Measurements from ENCODE around the gene RNF133. TPM values are rescaled to one million over a fixed set of nuclear protein-coding genes. Genes with fewer than 3 reads are reported as not detected.

The RNF133 gene
- total and polyA plus RNA-seq, 2 donors (not counting 1 experiment from before 2014, with no cell fraction given), result not detected

DNA sequence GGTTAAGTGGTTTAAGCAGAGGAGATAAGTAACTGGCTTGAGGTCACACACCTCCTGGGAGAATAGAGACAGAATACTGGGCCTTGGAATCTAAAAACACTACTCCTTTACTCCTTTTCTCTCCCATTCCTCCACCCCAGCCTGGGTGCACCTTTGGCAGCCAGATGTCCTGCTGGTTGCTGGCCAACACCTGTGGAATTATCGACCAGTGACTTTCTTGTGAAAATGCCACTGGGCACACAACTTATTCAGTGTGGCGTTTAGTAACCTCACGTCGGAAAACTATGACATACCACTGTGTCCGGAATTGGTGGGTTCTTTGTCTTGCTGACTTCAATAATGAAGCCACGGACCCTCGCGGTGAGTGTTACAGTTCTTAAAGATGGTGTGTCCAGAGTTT, 26.4 kb downstream of the RNF133 start:
- ChIA-PET CTCF (no interaction called here), POLR2A (no interaction called here)
- H2AFZ ChIP-seq (ENCODE audit: insufficient read depth, low read depth, low read length, poor library complexity, severe bottlenecking), result no peak overlapping the region
- H3K36me3 ChIP-seq (replicated peaks in 1 of 2; ENCODE audit: control extremely low read depth in 1 of 2, control insufficient read depth in 1 of 2, extremely low read depth in 1 of 2, insufficient read depth in 2 of 2, low read length in 1 of 2), result no peaks in the 10 kb centered on the region
- WGBS (ENCODE audit: insufficient coverage), result 96% methylated on average over 4 of the region's 8 CpGs
- no peak overlapping the region for H3K4me3 ChIP-seq (ENCODE audit: control extremely low read depth in 1 of 5, extremely low read depth in 1 of 5, insufficient read depth in 1 of 5, low read depth in 2 of 5, low read length in 4 of 5)
- no peak overlapping the region for H3K27ac ChIP-seq (ENCODE audit: low read length in 2 of 2)
- no peaks in the 10 kb centered on the region for H3K4me1 ChIP-seq (ENCODE audit: control insufficient read depth in 2 of 2, insufficient read depth in 2 of 2, low read length in 2 of 2)
- Mint-ChIP-seq H3K4me1 (no peaks in the 10 kb centered on the region), H3K9me3 (ENCODE audit: insufficient read depth) (peaks cover 4% of the 10 kb centered on the region), H3K27me3 (no peaks in the 10 kb centered on the region), H3K27ac (no peak overlapping the region), H3K4me3 (no peak overlapping the region)
- H3K27me3 ChIP-seq (replicated peaks in 1 of 4; ENCODE audit: control extremely low read depth in 1 of 4, control insufficient read depth in 3 of 4, insufficient read depth in 4 of 4, low read length in 3 of 4), result no peaks in the 10 kb centered on the region
- H3K4me2 ChIP-seq (replicated peaks; ENCODE audit: low read depth, low read length, poor library complexity, severe bottlenecking), result no peak overlapping the region
- no peak for TF ChIP-seq EZH2 (IDR thresholded peaks at IDR 0.05; ENCODE audit: borderline replicate concordance, insufficient read depth, low read depth, low read length, poor library complexity, severe bottlenecking)
- TF ChIP-seq, protein P1, sequence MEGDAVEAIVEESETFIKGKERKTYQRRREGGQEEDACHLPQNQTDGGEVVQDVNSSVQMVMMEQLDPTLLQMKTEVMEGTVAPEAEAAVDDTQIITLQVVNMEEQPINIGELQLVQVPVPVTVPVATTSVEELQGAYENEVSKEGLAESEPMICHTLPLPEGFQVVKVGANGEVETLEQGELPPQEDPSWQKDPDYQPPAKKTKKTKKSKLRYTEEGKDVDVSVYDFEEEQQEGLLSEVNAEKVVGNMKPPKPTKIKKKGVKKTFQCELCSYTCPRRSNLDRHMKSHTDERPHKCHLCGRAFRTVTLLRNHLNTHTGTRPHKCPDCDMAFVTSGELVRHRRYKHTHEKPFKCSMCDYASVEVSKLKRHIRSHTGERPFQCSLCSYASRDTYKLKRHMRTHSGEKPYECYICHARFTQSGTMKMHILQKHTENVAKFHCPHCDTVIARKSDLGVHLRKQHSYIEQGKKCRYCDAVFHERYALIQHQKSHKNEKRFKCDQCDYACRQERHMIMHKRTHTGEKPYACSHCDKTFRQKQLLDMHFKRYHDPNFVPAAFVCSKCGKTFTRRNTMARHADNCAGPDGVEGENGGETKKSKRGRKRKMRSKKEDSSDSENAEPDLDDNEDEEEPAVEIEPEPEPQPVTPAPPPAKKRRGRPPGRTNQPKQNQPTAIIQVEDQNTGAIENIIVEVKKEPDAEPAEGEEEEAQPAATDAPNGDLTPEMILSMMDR (IDR thresholded peaks at IDR 0.05), result no peak
- H3K79me2 ChIP-seq (ENCODE audit: control insufficient read depth, insufficient read depth, low read length), result no peaks in the 10 kb centered on the region
- DNase-seq, result no peak
- no peak overlapping the region for H3K9ac ChIP-seq (ENCODE audit: low read length)
- intact Hi-C loops (cut with micrococcal nuclease), result no loop called here
- peaks cover 0 to 6% (median 0%) of the 10 kb centered on the region in 3 donors for H3K9me3 ChIP-seq (ENCODE audit: control extremely low read depth in 1 of 3, control insufficient read depth in 2 of 3, insufficient read depth in 1 of 3, low read length in 2 of 3)
- H4K20me1 ChIP-seq (ENCODE audit: control insufficient read depth, insufficient read depth, low read length, poor library complexity, severe bottlenecking), result no peaks in the 10 kb centered on the region
- no peak for ATAC-seq (ENCODE audit: low read depth)

DNA sequence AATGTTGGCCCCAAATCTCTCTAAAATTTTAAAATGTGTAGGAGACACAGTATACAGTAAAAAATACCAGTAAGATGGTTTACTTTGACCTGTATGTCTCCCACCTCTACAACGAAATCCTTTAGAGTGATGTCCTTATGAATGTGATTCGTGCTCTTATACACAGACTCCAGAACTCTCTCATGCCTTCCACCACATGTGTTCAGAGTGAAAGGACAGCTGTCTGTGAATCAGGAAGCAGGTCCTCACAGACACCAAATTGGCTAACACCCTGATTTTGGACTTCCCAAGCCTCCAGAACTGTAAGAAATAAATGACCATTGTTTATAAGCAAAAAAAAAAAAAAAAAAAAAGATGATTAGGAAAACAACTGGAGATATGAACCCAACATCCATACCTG, 35.2 kb downstream of the RNF133 start:
- ATAC-seq (ENCODE audit: low read depth) (no peak), DNase-seq (no peak)
- ChIA-PET CTCF (no interaction called here), POLR2A (no interaction called here)
- no peaks in the 10 kb centered on the region for H3K4me1 Mint-ChIP-seq
- Histone ChIP-seq H2AFZ (ENCODE audit: insufficient read depth, low read depth, low read length, poor library complexity, severe bottlenecking) (no peak overlapping the region), H3K9ac (ENCODE audit: low read length) (no peak overlapping the region), H3K27me3 (replicated peaks in 1 of 4; ENCODE audit: control extremely low read depth in 1 of 4, control insufficient read depth in 3 of 4, insufficient read depth in 4 of 4, low read length in 3 of 4) (no peaks in the 10 kb centered on the region), H3K79me2 (ENCODE audit: control insufficient read depth, insufficient read depth, low read length) (no peaks in the 10 kb centered on the region), H4K20me1 (ENCODE audit: control insufficient read depth, insufficient read depth, low read length, poor library complexity, severe bottlenecking) (no peaks in the 10 kb centered on the region), H3K4me1 (ENCODE audit: control insufficient read depth in 2 of 2, insufficient read depth in 2 of 2, low read length in 2 of 2) (no peaks in the 10 kb centered on the region), H3K4me3 (ENCODE audit: control extremely low read depth in 1 of 5, extremely low read depth in 1 of 5, insufficient read depth in 1 of 5, low read depth in 2 of 5, low read length in 4 of 5) (no peak overlapping the region), H3K36me3 (replicated peaks in 1 of 2; ENCODE audit: control extremely low read depth in 1 of 2, control insufficient read depth in 1 of 2, extremely low read depth in 1 of 2, insufficient read depth in 2 of 2, low read length in 1 of 2) (no peaks in the 10 kb centered on the region), H3K4me2 (replicated peaks; ENCODE audit: low read depth, low read length, poor library complexity, severe bottlenecking) (no peak overlapping the region), H3K27ac (ENCODE audit: low read length in 2 of 2) (no peak overlapping the region), H3K9me3 (ENCODE audit: control extremely low read depth in 1 of 3, control insufficient read depth in 2 of 3, insufficient read depth in 1 of 3, low read length in 2 of 3) (no peaks in the 10 kb centered on the region)
- WGBS (ENCODE audit: insufficient coverage), result no CpG with 5 or more reads among the region's 2 CpGs
- no peak overlapping the region for H3K4me3 Mint-ChIP-seq
- intact Hi-C loops (cut with micrococcal nuclease), result no loop called here
- H3K27ac Mint-ChIP-seq, result no peak overlapping the region
- no peaks in the 10 kb centered on the region for H3K27me3 Mint-ChIP-seq
- H3K9me3 Mint-ChIP-seq (ENCODE audit: insufficient read depth), result no peaks in the 10 kb centered on the region
- TF ChIP-seq, protein P1 (IDR thresholded peaks at IDR 0.05), result no peak
- TF ChIP-seq EZH2 (IDR thresholded peaks at IDR 0.05; ENCODE audit: borderline replicate concordance, insufficient read depth, low read depth, low read length, poor library complexity, severe bottlenecking), result no peak

Data from B cell (primary cell).